Measurements from ENCODE around the gene ST6GALNAC4.

The ST6GALNAC4 gene

GRCh38 chr9:127916720-127917581 lies at the start of gene ST6GALNAC4:
Gene ST6GALNAC4 (minus strand): TSS chr9:127917041. CDS start chr9:127916419, 622 bp downstream.
- ChIA-PET POLR2A (interaction anchor here (0.6 to 2.1 kb wide), 17 partner anchors 8 to 182 kb away, joined by 3 to 9 read pairs (median 3); partner anchors contain the start of genes CDK9 and TOR2A), CTCF (interaction anchor here (0.9 to 4.1 kb wide), 11 partner anchors 9 to 182 kb away, joined by 3 to 25 read pairs (median 3); partner anchors contain the start of genes ENG, ST6GALNAC6 and TOR2A)
- peak; percentile 99 for DNase-seq (ENCODE audit: extremely low spot score)
- no peak for TF ChIP-seq CTCF (IDR thresholded peaks at IDR 0.05; ENCODE audit: control extremely low read depth, extremely low read depth, low read depth, missing control alignments)

GRCh38 chr9:127965953-127966352 lies 49.1 kb upstream of the ST6GALNAC4 start:
- no peak for DNase-seq (ENCODE audit: extremely low spot score)
- CTCF ChIA-PET, result interaction anchor here (1.2 to 23.2 kb wide), 2 partner anchors 10 to 21 kb away, joined by 4 to 263 read pairs; no protein-coding TSS in a partner anchor
- POLR2A ChIA-PET, result no interaction called here
- no peak for TF ChIP-seq CTCF (IDR thresholded peaks at IDR 0.05; ENCODE audit: control extremely low read depth, extremely low read depth, low read depth, missing control alignments)

GRCh38 chr9:127963359-127964064 lies 46.7 kb upstream of the ST6GALNAC4 start:
- DNase-seq (ENCODE audit: extremely low spot score), result no peak
- ChIA-PET POLR2A (no interaction called here), CTCF (interaction anchor here (2.7 to 23.2 kb wide), 2 partner anchors 8 to 19 kb away, joined by 12 to 263 read pairs; no protein-coding TSS in a partner anchor)
- no peak for TF ChIP-seq CTCF (IDR thresholded peaks at IDR 0.05; ENCODE audit: control extremely low read depth, extremely low read depth, low read depth, missing control alignments)

- DNase-seq (ENCODE audit: extremely low spot score), result no peak
- ChIA-PET CTCF (interaction anchor here (2.7 to 25.1 kb wide), 3 partner anchors 8 to 76 kb away, joined by 12 to 615 read pairs (median 263); no protein-coding TSS in a partner anchor), POLR2A (no interaction called here)
- no peak for TF ChIP-seq CTCF (IDR thresholded peaks at IDR 0.05; ENCODE audit: control extremely low read depth, extremely low read depth, low read depth, missing control alignments)
These were observed 46.2 kb upstream of the ST6GALNAC4 start for GRCh38 chr9:127963041-127963358.

- CTCF ChIA-PET, result interaction anchor here (2.1 to 25.1 kb wide), 3 partner anchors 10 to 76 kb away, joined by 8 to 615 read pairs (median 263); no protein-coding TSS in a partner anchor
- POLR2A ChIA-PET, result interaction anchor here (0.6 to 1.2 kb wide), 2 partner anchors 9 to 14 kb away, joined by 3 read pairs; no protein-coding TSS in a partner anchor
- no peak for TF ChIP-seq CTCF (IDR thresholded peaks at IDR 0.05; ENCODE audit: control extremely low read depth, extremely low read depth, low read depth, missing control alignments)
- DNase-seq (ENCODE audit: extremely low spot score), result no peak
These were observed 45.4 kb upstream of the ST6GALNAC4 start for GRCh38 chr9:127962278-127962677.

GRCh38 chr9:127961613-127962155 lies 44.8 kb upstream of the ST6GALNAC4 start:
- POLR2A ChIA-PET, result interaction anchor here (0.6 to 1.2 kb wide), 3 partner anchors 10 to 85 kb away, joined by 3 to 4 read pairs (median 3); no protein-coding TSS in a partner anchor
- CTCF ChIA-PET, result interaction anchor here (2.1 to 25.1 kb wide), 3 partner anchors 9 to 77 kb away, joined by 8 to 615 read pairs (median 263); no protein-coding TSS in a partner anchor
- no peak for TF ChIP-seq CTCF (IDR thresholded peaks at IDR 0.05; ENCODE audit: control extremely low read depth, extremely low read depth, low read depth, missing control alignments)
- DNase-seq (ENCODE audit: extremely low spot score), result no peak

Measured in GM10248 (cell line).